Left lung (tissue), 10 donors: ENCODE data around the gene OR52B2. TPM values are rescaled to one million over a fixed set of nuclear protein-coding genes. Genes with fewer than 3 reads are reported as not detected.
A peak's percentile ranks its signal among the peaks of the same experiment; 100 is the strongest.

ENCODE experiments used
- ATAC-seq: fragments of 200-7000 bp; cut with Tn5 transposase; one replicate; pipeline ENCODE4 v1.9.1; 2020; ENCODE audit warnings: moderate library complexity
- DNase-seq, 4 donors: peaks; one replicate each; pipeline ENCODE4 v3.0.0-alpha.2; 2013 to 2020
- H3K27ac ChIP-seq, 2 donors: fragments of 200-600 bp; sonication (generic) in 1 of 2; one replicate each; pipeline versions ENCODE4 v1.5.0 to v1.8.0; 2020 to 2021
- H3K27me3 ChIP-seq, 2 donors: fragments of 200-600 bp; sonication (generic) in 1 of 2; one replicate each; pipeline versions ENCODE4 v1.5.0 to v1.8.0; 2020 to 2021
- H3K36me3 ChIP-seq, 2 donors: fragments of 200-600 bp; sonication (generic) in 1 of 2; one replicate each; pipeline versions ENCODE4 v1.5.0 to v1.8.0; 2020 to 2021
- H3K4me1 ChIP-seq, 2 donors: fragments of 200-600 bp; one replicate each; pipeline ENCODE4 v1.8.0; 2021
- H3K4me3 ChIP-seq, 2 donors: fragments of 200-600 bp; sonication (generic) in 1 of 2; one replicate each; pipeline versions ENCODE4 v1.5.0 to v1.8.0; 2020 to 2021; ENCODE audit warnings: mild to moderate bottlenecking in 1 of 2
- H3K9me3 ChIP-seq, 2 donors: fragments of 200-600 bp; sonication (generic) in 1 of 2; one replicate each; pipeline versions ENCODE4 v1.5.0 to v1.8.0; 2020 to 2021
- CTCF ChIP-seq, 2 donors: fragments of 200-600 bp; sonication (generic) in 1 of 2; IDR thresholded peaks; one replicate each; pipeline versions ENCODE4 v1.5.0 to v1.8.0; 2021; ENCODE audit warnings: antibody characterized with exemption in 2 of 2
- intact Hi-C, 2 donors: fragments of 100-400 bp; cut with DNase I; formaldehyde crosslinking; loops; one replicate each; pipeline versions ENCODE4 v1.11.2 to v1.14.2; 2022
- polyA plus RNA-seq, 6 donors: library from polyadenylated mRNA; unstranded; fragments of 120-200 nt; gene quantifications; one replicate each; pipeline ENCODE4 v1.2.1, GENCODE V29; 2013; ENCODE audit not compliant: insufficient read length in 6 of 6
- total RNA-seq, 2 donors: library from RNA; stranded (reverse); fragmentation: NEBNext Ultra II Directional; extraction: Animal tissue kit (Norgen Biotek cat#: 25700); gene quantifications; one replicate each; pipeline ENCODE4 v1.2.1, GENCODE V29; 2021
- donor health status: DM: no; HTN: yes; CAD: no.
- donor health status: DM: no; HTN: no; CAD: no.

OR52B2 gene
- total and polyA plus RNA-seq, 8 donors = 0.34 TPM; not detected in 7

- intact Hi-C loops = no loop called here
- DNase-seq (no peak), ATAC-seq (no peak)
- no peaks in the 10 kb centered on the region for H3K9me3 ChIP-seq
- H3K27ac ChIP-seq = peak overlapping the region in 1 of 2 donors; percentile 95
- H3K4me3 ChIP-seq = no peak overlapping the region
- H3K27me3 ChIP-seq = no peaks in the 10 kb centered on the region
- H3K36me3 ChIP-seq = peaks cover 0 to 27% of the 10 kb centered on the region in 2 donors
- no peak for TF ChIP-seq CTCF (IDR thresholded peaks at IDR 0.05)
- peaks cover 0 to 61% of the 10 kb centered on the region in 2 donors for H3K4me1 ChIP-seq
Observed at GRCh38 chr11:6203327-6203726, 33.2 kb upstream of the OR52B2 start.

DNA sequence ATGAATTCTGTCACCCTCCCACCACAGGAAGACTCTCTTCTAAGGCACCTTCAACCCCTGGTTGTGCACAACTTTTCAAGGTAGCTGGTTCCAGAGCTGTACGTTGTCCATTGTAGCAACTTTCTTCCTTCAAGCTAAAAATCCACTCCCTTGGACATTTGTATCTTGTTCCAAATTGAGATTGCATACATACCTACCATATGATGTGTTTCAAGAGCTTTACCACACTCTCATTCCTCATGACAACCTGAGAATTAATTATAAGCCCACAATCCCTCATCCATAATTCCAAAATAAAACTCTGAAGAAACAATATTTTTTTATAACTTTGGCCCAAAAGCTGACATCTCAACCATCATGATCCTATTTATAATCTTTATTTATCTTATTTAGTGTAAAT is 31.9 kb upstream of the OR52B2 start:
- no peak for DNase-seq
- no peak for TF ChIP-seq CTCF (IDR thresholded peaks at IDR 0.05)
- intact Hi-C loops = no loop called here

DNA sequence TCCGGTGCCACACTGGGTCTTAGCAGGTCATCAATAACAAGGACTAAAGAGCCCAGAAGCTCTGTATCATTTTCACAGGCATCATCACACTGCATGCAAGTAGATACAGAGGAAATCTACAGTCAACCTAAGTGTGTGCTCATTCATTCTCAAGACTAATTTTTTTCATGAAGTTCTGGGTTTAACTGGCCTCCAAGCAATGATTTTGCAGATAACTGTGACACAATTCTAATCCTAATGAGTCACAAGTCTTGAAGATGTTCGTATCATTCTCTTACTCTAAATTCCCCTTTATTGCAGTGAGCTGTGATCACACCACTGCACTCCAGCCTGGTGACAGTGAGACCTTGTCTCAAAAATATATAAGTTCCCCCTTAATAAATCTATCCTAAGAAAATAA is 31.4 kb upstream of the OR52B2 start:
- H3K4me1 ChIP-seq = peaks cover 0 to 61% of the 10 kb centered on the region in 2 donors
- no peak for DNase-seq
- no peaks in the 10 kb centered on the region for H3K9me3 ChIP-seq
- no peak for TF ChIP-seq CTCF (IDR thresholded peaks at IDR 0.05)
- H3K27me3 ChIP-seq = no peaks in the 10 kb centered on the region
- peak overlapping the region; percentile 7 to 95 for H3K27ac ChIP-seq
- no peak overlapping the region for H3K4me3 ChIP-seq
- intact Hi-C loops = no loop called here
- peak; percentile 39 for ATAC-seq
- H3K36me3 ChIP-seq = peaks cover 0 to 15% of the 10 kb centered on the region in 2 donors

More for the DNA sequence above, 31.9 kb upstream of the OR52B2 start:
- no peak overlapping the region for H3K4me3 ChIP-seq
- no peak for ATAC-seq
- peaks cover 0 to 18% of the 10 kb centered on the region in 2 donors for H3K36me3 ChIP-seq
- H3K27me3 ChIP-seq = no peaks in the 10 kb centered on the region
- H3K4me1 ChIP-seq = peaks cover 0 to 61% of the 10 kb centered on the region in 2 donors
- H3K9me3 ChIP-seq = no peaks in the 10 kb centered on the region
- peak overlapping the region in 1 of 2 donors; percentile 95 for H3K27ac ChIP-seq

DNA sequence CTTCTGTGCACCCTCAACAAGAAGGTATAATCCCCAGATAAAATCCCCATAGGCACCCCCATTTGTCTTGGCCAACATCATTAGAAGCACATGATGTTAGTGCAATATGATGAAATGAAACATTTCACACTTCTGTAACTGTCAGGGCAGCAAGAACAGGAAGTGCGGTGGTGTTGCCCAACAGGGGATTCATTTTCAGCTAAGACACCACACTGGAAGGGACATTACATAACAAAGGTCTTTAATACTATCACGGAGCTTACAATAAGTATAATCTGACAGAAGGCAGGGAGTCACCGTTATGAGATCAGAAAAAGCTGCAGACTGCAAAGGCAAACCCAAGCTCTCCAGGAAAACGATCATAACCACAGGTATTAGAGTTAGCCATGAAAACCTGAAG is 30.8 kb upstream of the OR52B2 start:
- no peak for TF ChIP-seq CTCF (IDR thresholded peaks at IDR 0.05)
- H3K27ac ChIP-seq = peak overlapping the region; percentile 7 to 95
- DNase-seq (peak in 2 of 4 donors; percentile 10 to 87), ATAC-seq (peak; percentile 63)
- no peaks in the 10 kb centered on the region for H3K27me3 ChIP-seq
- intact Hi-C loops = no loop called here
- no peaks in the 10 kb centered on the region for H3K9me3 ChIP-seq
- peaks cover 0 to 10% of the 10 kb centered on the region in 2 donors for H3K36me3 ChIP-seq
- H3K4me3 ChIP-seq = no peak overlapping the region
- peaks cover 0 to 59% of the 10 kb centered on the region in 2 donors for H3K4me1 ChIP-seq

DNA sequence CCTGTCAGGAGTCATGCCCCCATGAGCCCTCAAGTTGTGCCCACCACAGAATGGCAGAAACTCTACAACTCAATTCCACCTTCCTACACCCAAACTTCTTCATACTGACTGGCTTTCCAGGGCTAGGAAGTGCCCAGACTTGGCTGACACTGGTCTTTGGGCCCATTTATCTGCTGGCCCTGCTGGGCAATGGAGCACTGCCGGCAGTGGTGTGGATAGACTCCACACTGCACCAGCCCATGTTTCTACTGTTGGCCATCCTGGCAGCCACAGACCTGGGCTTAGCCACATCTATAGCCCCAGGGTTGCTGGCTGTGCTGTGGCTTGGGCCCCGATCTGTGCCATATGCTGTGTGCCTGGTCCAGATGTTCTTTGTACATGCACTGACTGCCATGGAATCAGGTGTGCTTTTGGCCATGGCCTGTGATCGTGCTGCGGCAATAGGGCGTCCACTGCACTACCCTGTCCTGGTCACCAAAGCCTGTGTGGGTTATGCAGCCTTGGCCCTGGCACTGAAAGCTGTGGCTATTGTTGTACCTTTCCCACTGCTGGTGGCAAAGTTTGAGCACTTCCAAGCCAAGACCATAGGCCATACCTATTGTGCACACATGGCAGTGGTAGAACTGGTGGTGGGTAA is 29.2 kb upstream of the OR52B2 start, which contains the start of gene OR52W1:
TSS of gene OR52W1 (plus strand) at position 51 of the 637 bp plus-strand sequence. CDS start at position 51, 0 bp downstream.
- DNase-seq = peak in 1 of 4 donors; percentile 50
- no peaks in the 10 kb centered on the region for H3K27me3 ChIP-seq
- no peaks in the 10 kb centered on the region for H3K36me3 ChIP-seq
- no peak for ATAC-seq
- peaks cover 0 to 44% of the 10 kb centered on the region in 2 donors for H3K4me1 ChIP-seq
- H3K27ac ChIP-seq = peak within 1 kb of the TSS in 1 of 2 donors; percentile 95
- H3K4me3 ChIP-seq = no peak within 1 kb of the TSS
- intact Hi-C loops = no loop called here
- no peaks in the 10 kb centered on the region for H3K9me3 ChIP-seq
- no peak for TF ChIP-seq CTCF (IDR thresholded peaks at IDR 0.05)
